Testis (tissue), 3 donors: ENCODE results near the gene BCL6. TPM values are rescaled to one million over a fixed set of nuclear protein-coding genes. Genes with fewer than 3 reads are reported as not detected.

ENCODE experiments used
- DNase-seq: peaks from one replicate; pipeline ENCODE4 v3.0.0-alpha.2; 2019
- H3K27ac ChIP-seq, 2 donors: fragments of 200-600 bp; sonication (generic); one replicate each; pipeline ENCODE4 v1.5.1; 2019
- H3K27me3 ChIP-seq: fragments of 200-600 bp; sonication (generic); one replicate; pipeline ENCODE4 v1.5.1; 2019
- H3K36me3 ChIP-seq: fragments of 200-600 bp; sonication (generic); one replicate; pipeline ENCODE4 v1.5.1; 2017; ENCODE audit warnings: low read depth; ENCODE audit errors: missing control alignments
- H3K4me1 ChIP-seq: fragments of 200-600 bp; sonication (generic); one replicate; pipeline ENCODE4 v1.5.1; 2019
- H3K4me3 ChIP-seq, 2 donors: fragments of 200-600 bp; sonication (generic); one replicate each; pipeline ENCODE4 v1.5.1; 2017 to 2019
- H3K9me3 ChIP-seq: fragments of 200-600 bp; sonication (generic); one replicate; pipeline ENCODE4 v1.5.1; 2017
- CTCF ChIP-seq, 3 experiments: fragments of 450-650 bp in 2 of 3; fragments of 200-600 bp in 1 of 3; sonication (generic) in 1 of 3; IDR thresholded peaks; one replicate each; pipeline ENCODE4 v1.5.1; 2016 to 2019; ENCODE audit warnings: antibody characterized with exemption in 3 of 3, mild to moderate bottlenecking in 2 of 3, moderate library complexity in 1 of 3
- POLR2A ChIP-seq: fragments of 450-650 bp; IDR thresholded peaks from one replicate; pipeline ENCODE4 v1.6.1; 2017; ENCODE audit warnings: antibody characterized with exemption, mild to moderate bottlenecking, moderate library complexity
- WGBS, 2 donors: methylation state at CpG; one replicate each; pipeline ENCODE4 v1.1.5; 2018; 5-methylcytosine and 5-hydroxymethylcytosine counted together
- intact Hi-C: fragments of 100-400 bp; cut with DNase I; formaldehyde crosslinking; loops from one replicate; pipeline ENCODE4 v1.15.1; 2023; ENCODE audit warnings: low total_unique reads
- polyA plus RNA-seq: library from polyadenylated mRNA; stranded (reverse); fragments of 350-450 nt; fragmentation: Illumina TruSeq; extraction: RNeasy Lipid Tissue Mini Kit (QIAGEN cat#74804); gene quantifications from one replicate; pipeline ENCODE4 v1.2.3, GENCODE V29; 2014; ENCODE audit warnings: low read depth, low replicate concordance; ENCODE audit not compliant: insufficient read depth
- total RNA-seq, 2 donors: library from RNA; depleted of rRNA; stranded (reverse); fragments of >200 nt; gene quantifications; one replicate each; pipeline ENCODE4 v1.2.3, GENCODE V29; 2016

Gene BCL6
- total and polyA plus RNA-seq, 3 donors from 2014 or later: 34.5 to 86.6 (median 74.0) TPM

- intact Hi-C loops: loop anchor here (10.0 kb wide), 3 partner anchors 327 to 1397 kb away; no protein-coding TSS in a partner anchor
- DNase-seq: peak; percentile 95
- Histone ChIP-seq H3K36me3 (no peaks in the 10 kb centered on the region), H3K4me1 (peaks cover 12% of the 10 kb centered on the region), H3K9me3 (no peaks in the 10 kb centered on the region), H3K27me3 (no peaks in the 10 kb centered on the region), H3K4me3 (no peak overlapping the region), H3K27ac (peak overlapping the region; percentile 97)
- TF ChIP-seq POLR2A (no peak), CTCF (IDR thresholded peaks at IDR 0.05) (peak; percentile 87 to 96 (median 94))
- 10 to 20% methylated on average over 2 of the region's 2 CpGs for WGBS, 2 donors
Measured at GRCh38 chr3:187748050-187748481, 2.8 kb upstream of the BCL6 start.

- Histone ChIP-seq H3K4me1 (peaks cover 14% of the 10 kb centered on the region), H3K9me3 (no peaks in the 10 kb centered on the region), H3K27ac (peak overlapping the region; percentile 97), H3K27me3 (no peaks in the 10 kb centered on the region), H3K4me3 (no peak overlapping the region), H3K36me3 (no peaks in the 10 kb centered on the region)
- intact Hi-C loops: loop anchor here (10.0 kb wide), 3 partner anchors 327 to 1397 kb away; no protein-coding TSS in a partner anchor
- 45 to 54% methylated on average over 5 of the region's 5 CpGs for WGBS, 2 donors
- no peak for TF ChIP-seq POLR2A
- TF ChIP-seq CTCF (IDR thresholded peaks at IDR 0.05): no peak
- no peak for DNase-seq
Measured at GRCh38 chr3:187747506-187747905, 2.2 kb upstream of the BCL6 start.

GRCh38 chr3:187746442-187747281, 1.4 kb upstream of the BCL6 start:
- H3K4me1 ChIP-seq: peaks cover 22% of the 10 kb centered on the region
- peak overlapping the region; percentile 97 for H3K27ac ChIP-seq
- TF ChIP-seq POLR2A (no peak), CTCF (IDR thresholded peaks at IDR 0.05) (no peak)
- H3K36me3 ChIP-seq: no peaks in the 10 kb centered on the region
- no peaks in the 10 kb centered on the region for H3K9me3 ChIP-seq
- intact Hi-C loops: loop anchor here (10.0 kb wide), 3 partner anchors 328 to 1398 kb away; no protein-coding TSS in a partner anchor
- peak overlapping the region; percentile 78 to 87 for H3K4me3 ChIP-seq
- peak; percentile 69 for DNase-seq
- no peaks in the 10 kb centered on the region for H3K27me3 ChIP-seq
- WGBS, 2 donors: 8 to 10% methylated on average over 10 of the region's 10 CpGs

GRCh38 chr3:187746059-187746441, 782 bp upstream of the BCL6 start:
- WGBS, 2 donors: 2 to 3% methylated on average over 6 of the region's 6 CpGs
- DNase-seq: no peak
- TF ChIP-seq CTCF (IDR thresholded peaks at IDR 0.05): peak in 1 of 3 experiments; percentile 4
- no peak for TF ChIP-seq POLR2A
- peaks cover 23% of the 10 kb centered on the region for H3K4me1 ChIP-seq
- intact Hi-C loops: loop anchor here (10.0 kb wide), 3 partner anchors 329 to 1399 kb away; no protein-coding TSS in a partner anchor
- H3K27me3 ChIP-seq: no peaks in the 10 kb centered on the region
- H3K9me3 ChIP-seq: no peaks in the 10 kb centered on the region
- H3K36me3 ChIP-seq: no peaks in the 10 kb centered on the region
- peak overlapping the region; percentile 97 for H3K27ac ChIP-seq
- peak overlapping the region; percentile 78 to 87 for H3K4me3 ChIP-seq
